Measurements from ENCODE around the gene TMEM26. TPM values are rescaled to one million over a fixed set of nuclear protein-coding genes. Genes with fewer than 3 reads are reported as not detected.

The TMEM26 gene
- total RNA-seq, 1 experiment from 2014 or later, result 14.3 TPM

DNA sequence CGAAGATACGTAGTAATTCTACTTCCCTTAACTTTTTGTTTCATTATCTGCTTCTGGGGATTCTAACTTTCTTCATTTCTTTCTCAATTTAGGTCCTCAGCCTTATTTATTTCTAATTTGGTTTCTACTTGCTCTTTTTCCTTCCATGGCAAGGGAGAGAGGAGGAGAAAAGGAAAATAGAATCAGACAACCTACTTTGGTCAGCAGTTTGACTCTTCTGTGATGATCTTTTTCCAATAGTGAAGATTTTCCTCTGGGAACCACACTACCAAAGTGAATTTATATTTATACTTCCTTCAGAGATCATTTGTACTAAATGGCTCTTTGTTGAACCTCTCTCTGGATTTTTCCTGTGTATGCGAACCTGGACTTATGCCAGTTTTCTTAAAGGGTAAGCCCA lies 90.2 kb downstream of the TMEM26 start:
- in situ Hi-C loops (cut with HindIII; ENCODE audit: low pct_unique_long_range_greater_than_20kb, low sequenced_read_pairs) (no loop called here), intact Hi-C loops (cut with micrococcal nuclease; ENCODE audit: unreplicated experiment) (no loop called here)
- Histone ChIP-seq H3K4me1 (ENCODE audit: control insufficient read depth, insufficient read depth, low read length) (no peaks in the 10 kb centered on the region; the same call in 1 of the 2 replicates), H3K27ac (ENCODE audit: low read length) (no peak overlapping the region), H3K27me3 (ENCODE audit: control insufficient read depth, insufficient read depth, low read length) (no peaks in the 10 kb centered on the region), H3K4me3 (ENCODE audit: low read depth in 2 of 2, low read length in 2 of 2) (no peak overlapping the region), H3K9me3 (ENCODE audit: control insufficient read depth, insufficient read depth, low read depth, low read length) (no peaks in the 10 kb centered on the region), H3K36me3 (ENCODE audit: control insufficient read depth, insufficient read depth, low read length) (no peaks in the 10 kb centered on the region)
- CTCF ChIA-PET, result no interaction called here
- DNase-seq (ENCODE audit: low read depth, low spot score) (no peak), ATAC-seq (no peak)
- POLR2A ChIA-PET, result no interaction called here
- TF ChIP-seq, protein P1, sequence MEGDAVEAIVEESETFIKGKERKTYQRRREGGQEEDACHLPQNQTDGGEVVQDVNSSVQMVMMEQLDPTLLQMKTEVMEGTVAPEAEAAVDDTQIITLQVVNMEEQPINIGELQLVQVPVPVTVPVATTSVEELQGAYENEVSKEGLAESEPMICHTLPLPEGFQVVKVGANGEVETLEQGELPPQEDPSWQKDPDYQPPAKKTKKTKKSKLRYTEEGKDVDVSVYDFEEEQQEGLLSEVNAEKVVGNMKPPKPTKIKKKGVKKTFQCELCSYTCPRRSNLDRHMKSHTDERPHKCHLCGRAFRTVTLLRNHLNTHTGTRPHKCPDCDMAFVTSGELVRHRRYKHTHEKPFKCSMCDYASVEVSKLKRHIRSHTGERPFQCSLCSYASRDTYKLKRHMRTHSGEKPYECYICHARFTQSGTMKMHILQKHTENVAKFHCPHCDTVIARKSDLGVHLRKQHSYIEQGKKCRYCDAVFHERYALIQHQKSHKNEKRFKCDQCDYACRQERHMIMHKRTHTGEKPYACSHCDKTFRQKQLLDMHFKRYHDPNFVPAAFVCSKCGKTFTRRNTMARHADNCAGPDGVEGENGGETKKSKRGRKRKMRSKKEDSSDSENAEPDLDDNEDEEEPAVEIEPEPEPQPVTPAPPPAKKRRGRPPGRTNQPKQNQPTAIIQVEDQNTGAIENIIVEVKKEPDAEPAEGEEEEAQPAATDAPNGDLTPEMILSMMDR (IDR thresholded peaks at IDR 0.05), result no peak
- TF ChIP-seq POLR2AphosphoS5 (IDR thresholded peaks at IDR 0.05; ENCODE audit: low read depth, low read length) (no peak), TCF7L2 (IDR thresholded peaks at IDR 0.05; ENCODE audit: low read depth, low read length) (no peak), SIN3A (IDR thresholded peaks at IDR 0.05; ENCODE audit: borderline replicate concordance, insufficient read depth, low read depth, low read length) (no peak)
- TF ChIP-seq, protein P2, sequence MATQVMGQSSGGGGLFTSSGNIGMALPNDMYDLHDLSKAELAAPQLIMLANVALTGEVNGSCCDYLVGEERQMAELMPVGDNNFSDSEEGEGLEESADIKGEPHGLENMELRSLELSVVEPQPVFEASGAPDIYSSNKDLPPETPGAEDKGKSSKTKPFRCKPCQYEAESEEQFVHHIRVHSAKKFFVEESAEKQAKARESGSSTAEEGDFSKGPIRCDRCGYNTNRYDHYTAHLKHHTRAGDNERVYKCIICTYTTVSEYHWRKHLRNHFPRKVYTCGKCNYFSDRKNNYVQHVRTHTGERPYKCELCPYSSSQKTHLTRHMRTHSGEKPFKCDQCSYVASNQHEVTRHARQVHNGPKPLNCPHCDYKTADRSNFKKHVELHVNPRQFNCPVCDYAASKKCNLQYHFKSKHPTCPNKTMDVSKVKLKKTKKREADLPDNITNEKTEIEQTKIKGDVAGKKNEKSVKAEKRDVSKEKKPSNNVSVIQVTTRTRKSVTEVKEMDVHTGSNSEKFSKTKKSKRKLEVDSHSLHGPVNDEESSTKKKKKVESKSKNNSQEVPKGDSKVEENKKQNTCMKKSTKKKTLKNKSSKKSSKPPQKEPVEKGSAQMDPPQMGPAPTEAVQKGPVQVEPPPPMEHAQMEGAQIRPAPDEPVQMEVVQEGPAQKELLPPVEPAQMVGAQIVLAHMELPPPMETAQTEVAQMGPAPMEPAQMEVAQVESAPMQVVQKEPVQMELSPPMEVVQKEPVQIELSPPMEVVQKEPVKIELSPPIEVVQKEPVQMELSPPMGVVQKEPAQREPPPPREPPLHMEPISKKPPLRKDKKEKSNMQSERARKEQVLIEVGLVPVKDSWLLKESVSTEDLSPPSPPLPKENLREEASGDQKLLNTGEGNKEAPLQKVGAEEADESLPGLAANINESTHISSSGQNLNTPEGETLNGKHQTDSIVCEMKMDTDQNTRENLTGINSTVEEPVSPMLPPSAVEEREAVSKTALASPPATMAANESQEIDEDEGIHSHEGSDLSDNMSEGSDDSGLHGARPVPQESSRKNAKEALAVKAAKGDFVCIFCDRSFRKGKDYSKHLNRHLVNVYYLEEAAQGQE (IDR thresholded peaks at IDR 0.05; ENCODE audit: insufficient read depth in 1 of 2, low read depth in 2 of 2, low read length in 1 of 2), result no peak
- no TSS peak for BruUV-seq (replicated peaks)

DNA sequence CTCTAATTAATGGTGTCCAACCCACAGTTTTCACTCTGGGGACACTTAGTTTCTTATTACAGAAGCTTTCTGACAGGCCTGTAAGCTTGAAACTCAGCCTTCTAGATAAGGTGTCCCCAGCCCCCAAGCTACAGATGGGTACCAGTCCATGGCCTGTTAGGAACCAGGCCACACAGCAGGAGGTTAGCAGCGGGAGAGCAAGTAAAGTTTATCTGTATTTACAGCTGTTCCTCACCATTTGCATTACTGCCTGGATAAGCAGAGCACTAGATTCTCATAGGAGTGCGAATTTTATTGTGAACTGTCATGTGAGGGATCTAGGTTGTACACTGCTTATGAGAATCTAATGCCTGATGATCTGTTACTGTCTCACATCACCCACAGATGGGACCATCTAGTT lies 93.7 kb downstream of the TMEM26 start:
- in situ Hi-C loops (cut with HindIII; ENCODE audit: low pct_unique_long_range_greater_than_20kb, low sequenced_read_pairs), result no loop called here
- no peak for DNase-seq (ENCODE audit: low read depth, low spot score)

More for the DNA sequence above, 93.7 kb downstream of the TMEM26 start:
- ChIA-PET POLR2A (no interaction called here), CTCF (no interaction called here)
- H3K27ac ChIP-seq (ENCODE audit: low read length), result no peak overlapping the region
- no peaks in the 10 kb centered on the region for H3K27me3 ChIP-seq (ENCODE audit: control insufficient read depth, insufficient read depth, low read length)
- TF ChIP-seq, protein P1 (IDR thresholded peaks at IDR 0.05), result no peak
- no peak for TF ChIP-seq SIN3A (IDR thresholded peaks at IDR 0.05; ENCODE audit: borderline replicate concordance, insufficient read depth, low read depth, low read length)
- no peak for TF ChIP-seq TCF7L2 (IDR thresholded peaks at IDR 0.05; ENCODE audit: low read depth, low read length)
- TF ChIP-seq, protein P2 (IDR thresholded peaks at IDR 0.05; ENCODE audit: insufficient read depth in 1 of 2, low read depth in 2 of 2, low read length in 1 of 2), result no peak
- TF ChIP-seq POLR2AphosphoS5 (IDR thresholded peaks at IDR 0.05; ENCODE audit: low read depth, low read length), result no peak
- no peaks in the 10 kb centered on the region; the same call in 1 of the 2 replicates for H3K4me1 ChIP-seq (ENCODE audit: control insufficient read depth, insufficient read depth, low read length)
- H3K4me3 ChIP-seq (ENCODE audit: low read depth in 2 of 2, low read length in 2 of 2), result no peak overlapping the region
- H3K36me3 ChIP-seq (ENCODE audit: control insufficient read depth, insufficient read depth, low read length), result no peaks in the 10 kb centered on the region
- ATAC-seq, result no peak
- no peaks in the 10 kb centered on the region for H3K9me3 ChIP-seq (ENCODE audit: control insufficient read depth, insufficient read depth, low read depth, low read length)
- no TSS peak for BruUV-seq (replicated peaks)
- intact Hi-C loops (cut with micrococcal nuclease; ENCODE audit: unreplicated experiment), result no loop called here

Measured in Panc1 (cell line).